GM13977 (cell line): ENCODE data around the gene ARHGAP19.

Experiments
- DNase-seq: peaks from one replicate; pipeline ENCODE4 v3.0.0; 2012; ENCODE audit warnings: low spot score
- in situ Hi-C: fragments of 300-500 bp; cut with MboI; formaldehyde crosslinking; loops from one replicate; pipeline ENCODE4 v1.12.0; 2022; ENCODE audit warnings: low sequenced_read_pairs, low pct_unique_long_range_greater_than_20kb, mixed read lengths, inconsistent platforms; ENCODE audit not compliant: unreplicated experiment
- TF ChIP-seq, protein P1 (sequence below): IDR thresholded peaks from 2 replicates; pipeline ENCODE4 v1.5.1; 2012; ENCODE audit warnings: mild to moderate bottlenecking, control low read depth; ENCODE audit not compliant: insufficient read depth; ENCODE audit errors: extremely low read depth, missing control alignments

ARHGAP19 gene

DNA sequence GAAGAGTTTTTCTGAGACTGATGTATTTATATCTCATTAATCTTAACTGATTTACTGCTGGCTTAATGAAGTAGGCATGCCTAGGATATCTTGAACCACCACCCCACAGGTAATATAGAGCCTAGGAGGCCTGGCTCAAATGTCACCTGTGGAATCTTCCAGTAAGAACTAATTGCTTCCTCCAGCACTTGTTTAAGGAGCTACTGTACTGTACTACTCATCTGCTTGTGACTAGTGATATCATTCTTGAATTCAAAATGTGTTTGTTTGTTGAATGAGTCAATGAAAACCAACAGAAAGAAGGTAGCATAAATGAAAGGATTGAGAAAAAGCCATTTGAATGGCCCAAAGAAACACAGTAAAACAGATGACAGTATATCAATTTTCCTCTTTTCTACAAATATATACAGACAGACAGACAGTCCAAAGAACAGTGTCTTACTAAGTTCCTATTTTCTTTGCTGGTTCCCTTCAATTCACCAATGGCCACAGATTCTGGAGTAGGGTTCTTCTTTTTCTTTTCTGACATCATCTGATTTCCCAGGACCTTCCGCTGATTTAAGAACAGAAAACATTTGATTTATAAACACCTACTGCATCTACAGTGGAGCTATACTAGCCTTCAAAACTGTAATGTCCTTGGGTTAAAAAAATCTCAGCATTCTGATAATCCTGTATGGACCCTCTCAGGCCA lies 63.0 kb downstream of the ARHGAP19 start:
- DNase-seq, result no peak
- in situ Hi-C loops, result no loop called here
- TF ChIP-seq, protein P1, sequence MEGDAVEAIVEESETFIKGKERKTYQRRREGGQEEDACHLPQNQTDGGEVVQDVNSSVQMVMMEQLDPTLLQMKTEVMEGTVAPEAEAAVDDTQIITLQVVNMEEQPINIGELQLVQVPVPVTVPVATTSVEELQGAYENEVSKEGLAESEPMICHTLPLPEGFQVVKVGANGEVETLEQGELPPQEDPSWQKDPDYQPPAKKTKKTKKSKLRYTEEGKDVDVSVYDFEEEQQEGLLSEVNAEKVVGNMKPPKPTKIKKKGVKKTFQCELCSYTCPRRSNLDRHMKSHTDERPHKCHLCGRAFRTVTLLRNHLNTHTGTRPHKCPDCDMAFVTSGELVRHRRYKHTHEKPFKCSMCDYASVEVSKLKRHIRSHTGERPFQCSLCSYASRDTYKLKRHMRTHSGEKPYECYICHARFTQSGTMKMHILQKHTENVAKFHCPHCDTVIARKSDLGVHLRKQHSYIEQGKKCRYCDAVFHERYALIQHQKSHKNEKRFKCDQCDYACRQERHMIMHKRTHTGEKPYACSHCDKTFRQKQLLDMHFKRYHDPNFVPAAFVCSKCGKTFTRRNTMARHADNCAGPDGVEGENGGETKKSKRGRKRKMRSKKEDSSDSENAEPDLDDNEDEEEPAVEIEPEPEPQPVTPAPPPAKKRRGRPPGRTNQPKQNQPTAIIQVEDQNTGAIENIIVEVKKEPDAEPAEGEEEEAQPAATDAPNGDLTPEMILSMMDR, result no peak

DNA sequence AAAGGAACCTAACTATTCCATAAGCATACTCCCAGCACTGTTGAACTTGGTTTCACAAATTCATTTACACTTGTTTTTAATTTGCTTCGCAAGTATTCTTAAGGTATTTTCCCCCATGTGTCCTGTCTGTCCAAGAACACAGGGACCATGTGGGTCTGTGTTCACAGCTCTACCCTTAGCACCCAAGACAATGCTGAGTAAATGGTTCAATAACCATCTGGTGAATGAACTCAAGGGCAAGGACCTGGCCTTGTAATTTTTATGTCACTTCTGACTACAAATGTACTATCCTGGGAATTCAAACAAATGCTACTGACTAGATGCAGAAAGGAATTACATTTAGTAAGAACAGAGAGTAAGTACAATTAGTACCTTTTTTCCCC lies 63.7 kb downstream of the ARHGAP19 start:
- TF ChIP-seq, protein P1, result no peak
- in situ Hi-C loops, result no loop called here
- no peak for DNase-seq

DNA sequence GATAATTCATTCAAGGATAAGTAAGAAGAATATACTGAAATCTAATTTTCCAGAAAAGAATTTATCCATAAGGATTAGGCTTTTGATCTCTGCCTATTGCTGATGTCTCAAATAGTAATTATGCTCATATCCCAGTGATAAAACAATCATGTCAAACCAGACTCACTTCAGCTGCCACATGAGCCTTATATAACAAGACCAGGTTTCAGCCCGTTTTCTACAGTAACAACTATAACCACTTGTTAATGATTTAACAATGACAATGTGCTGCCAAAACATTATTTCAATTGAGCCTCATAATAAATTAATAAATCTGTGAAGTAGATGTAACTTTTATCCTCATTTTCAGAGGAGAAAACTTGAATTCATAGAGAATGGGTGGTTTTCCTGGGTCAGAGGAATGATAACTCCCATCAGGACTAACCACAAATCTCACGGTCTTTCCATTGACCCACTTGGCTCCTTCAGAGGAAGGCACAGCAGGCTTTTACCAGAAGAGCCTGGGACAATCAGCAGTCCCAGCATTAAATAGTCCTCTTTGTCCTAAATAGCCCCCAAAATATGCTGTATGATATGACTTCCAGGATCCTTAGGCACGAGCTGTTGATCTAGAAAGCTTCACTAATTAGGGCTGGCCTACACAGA lies 64.2 kb downstream of the ARHGAP19 start:
- in situ Hi-C loops, result no loop called here
- TF ChIP-seq, protein P1, result no peak
- no peak for DNase-seq

DNA sequence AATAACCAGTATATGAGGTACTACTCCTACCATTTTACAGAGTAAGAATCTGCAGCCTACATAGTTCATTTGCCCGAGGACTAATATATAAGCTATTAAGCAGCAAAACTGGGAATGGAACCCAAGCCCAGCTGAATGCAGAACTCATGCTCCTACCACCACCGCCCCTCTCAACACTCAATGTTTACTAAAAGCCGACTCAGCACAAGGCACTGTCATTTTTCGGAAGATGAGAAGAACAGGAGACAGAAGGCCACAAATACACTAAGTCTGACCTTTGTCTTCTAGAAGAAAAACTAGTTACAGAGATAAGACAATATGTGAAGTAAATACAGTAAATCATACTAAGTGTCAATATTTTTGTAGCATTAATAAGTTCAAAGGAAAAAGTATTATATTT lies 66.0 kb downstream of the ARHGAP19 start:
- no peak for DNase-seq
- in situ Hi-C loops, result no loop called here
- TF ChIP-seq, protein P1, result no peak

DNA sequence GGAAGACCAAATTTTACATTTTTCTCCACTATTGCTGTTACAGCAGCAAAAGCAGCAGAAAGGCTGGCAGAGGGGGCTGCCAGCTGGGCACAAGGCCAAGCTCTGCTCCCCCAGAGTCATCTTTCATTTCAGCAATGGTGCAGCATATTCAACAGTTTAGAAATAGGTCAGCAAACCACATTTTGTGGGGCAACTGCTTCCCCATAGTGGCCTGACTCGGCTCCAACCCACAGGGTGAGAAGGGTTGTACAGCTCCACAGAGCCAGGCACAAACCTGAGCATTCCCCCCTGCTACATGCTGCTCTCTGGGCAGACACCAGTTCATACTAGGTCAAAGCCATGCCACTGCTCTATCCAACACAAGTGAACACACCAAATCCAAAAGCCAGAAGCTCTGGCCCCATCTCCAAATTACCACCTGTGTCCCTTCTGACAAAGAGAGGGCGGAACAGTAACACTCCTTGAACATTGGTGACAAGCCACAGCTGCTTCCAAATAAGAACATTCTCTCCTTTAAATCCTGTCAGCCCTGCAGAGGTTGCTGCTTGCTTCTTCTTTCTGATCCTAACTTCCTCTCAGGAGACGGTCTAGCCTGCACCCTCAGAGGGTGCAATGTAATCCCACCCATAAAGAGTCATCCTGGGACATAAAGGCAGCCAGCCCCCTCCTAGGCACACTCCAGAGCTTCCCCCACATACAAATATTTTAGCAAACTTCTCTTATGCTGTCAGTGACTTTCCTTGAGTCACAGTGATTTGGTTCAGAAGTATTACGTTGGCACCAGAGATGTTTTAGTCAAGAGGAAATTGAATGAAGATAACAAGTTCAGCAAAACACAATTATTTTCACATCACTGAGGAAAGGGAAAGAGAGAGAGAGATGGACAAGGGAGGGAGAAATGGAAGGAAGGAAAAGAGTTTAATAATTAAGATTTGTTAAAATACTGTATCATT lies 67.7 kb downstream of the ARHGAP19 start:
- DNase-seq, result no peak
- TF ChIP-seq, protein P1, result no peak
- in situ Hi-C loops, result no loop called here

DNA sequence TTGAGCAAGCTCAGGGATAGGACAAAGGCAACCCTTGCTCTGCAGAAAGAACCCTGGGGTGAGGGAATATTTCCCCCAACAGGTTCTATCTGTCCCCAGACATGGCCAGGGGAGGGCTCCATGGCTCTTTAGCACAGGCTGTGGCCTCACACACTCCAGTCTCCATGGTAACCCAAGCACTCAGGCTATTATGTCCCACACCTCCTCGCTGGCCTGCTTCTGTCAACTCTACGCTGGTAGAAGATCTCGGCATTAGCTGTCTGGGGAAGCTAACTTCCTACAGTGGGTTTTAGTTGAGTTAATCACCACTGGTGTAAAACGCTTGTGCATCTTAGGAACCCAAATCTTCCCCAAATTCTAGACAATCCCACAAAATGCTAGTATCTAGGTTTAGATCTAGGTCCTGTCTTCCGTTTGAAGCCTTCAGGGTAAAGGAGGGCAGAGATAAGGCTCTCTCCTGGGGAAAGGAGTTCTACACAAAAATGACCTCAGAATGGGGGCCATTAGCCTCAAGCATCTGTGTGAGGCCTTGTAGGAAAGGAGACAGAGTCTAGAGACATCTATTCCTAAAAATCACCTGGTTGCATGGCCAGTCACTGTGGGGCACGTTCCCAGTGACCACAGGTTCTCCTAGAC lies 70.0 kb downstream of the ARHGAP19 start:
- in situ Hi-C loops, result no loop called here
- TF ChIP-seq, protein P1, result no peak
- no peak for DNase-seq
